GM12865 (cell line): Measurements from ENCODE around the gene HOPX.

Experiments used
- DNase-seq: peaks from one replicate; pipeline ENCODE4 v3.0.0; 2010; ENCODE audit warnings: low read depth
- H3K4me3 ChIP-seq: 2 replicates; pipeline ENCODE4 v1.5.1; 2011; ENCODE audit warnings: mild to moderate bottlenecking, low read depth, low read length, control low read depth
- CTCF ChIP-seq: IDR thresholded peaks from 2 replicates; pipeline ENCODE4 v1.5.1; 2011; ENCODE audit warnings: low read length, control low read depth, low read depth, inconsistent platforms; ENCODE audit not compliant: insufficient read depth; ENCODE audit errors: missing control alignments

Gene HOPX

GRCh38 chr4:56628592-56628991 is 52.5 kb downstream of the HOPX start:
- no peak for DNase-seq
- no peak overlapping the region for H3K4me3 ChIP-seq
- no peak for TF ChIP-seq CTCF

- DNase-seq, result no peak
- TF ChIP-seq CTCF, result no peak
- H3K4me3 ChIP-seq, result no peak overlapping the region
These were observed 53.1 kb downstream of the HOPX start for GRCh38 chr4:56627985-56628384.

GRCh38 chr4:56627375-56627774 is 53.7 kb downstream of the HOPX start:
- DNase-seq, result no peak
- H3K4me3 ChIP-seq, result no peak overlapping the region
- TF ChIP-seq CTCF, result no peak

GRCh38 chr4:56626963-56627362 is 54.1 kb downstream of the HOPX start:
- peak; percentile 18 for TF ChIP-seq CTCF
- DNase-seq, result peak; percentile 10
- H3K4me3 ChIP-seq, result no peak overlapping the region

GRCh38 chr4:56626420-56626819 is 54.7 kb downstream of the HOPX start:
- DNase-seq, result no peak
- TF ChIP-seq CTCF, result no peak
- H3K4me3 ChIP-seq, result no peak overlapping the region

- no peak for TF ChIP-seq CTCF
- H3K4me3 ChIP-seq, result no peak overlapping the region
- DNase-seq, result no peak
These were observed 58.9 kb downstream of the HOPX start for GRCh38 chr4:56622176-56622575.

GRCh38 chr4:56619816-56620215 is 61.3 kb downstream of the HOPX start:
- DNase-seq, result no peak
- H3K4me3 ChIP-seq, result no peak overlapping the region
- TF ChIP-seq CTCF, result no peak
